ENCODE data around the gene NKX6-2. TPM values are rescaled to one million over a fixed set of nuclear protein-coding genes. Genes with fewer than 3 reads are reported as not detected.

The NKX6-2 gene
- total RNA-seq, 1 donor from 2014 or later, result 2.6 TPM

DNA sequence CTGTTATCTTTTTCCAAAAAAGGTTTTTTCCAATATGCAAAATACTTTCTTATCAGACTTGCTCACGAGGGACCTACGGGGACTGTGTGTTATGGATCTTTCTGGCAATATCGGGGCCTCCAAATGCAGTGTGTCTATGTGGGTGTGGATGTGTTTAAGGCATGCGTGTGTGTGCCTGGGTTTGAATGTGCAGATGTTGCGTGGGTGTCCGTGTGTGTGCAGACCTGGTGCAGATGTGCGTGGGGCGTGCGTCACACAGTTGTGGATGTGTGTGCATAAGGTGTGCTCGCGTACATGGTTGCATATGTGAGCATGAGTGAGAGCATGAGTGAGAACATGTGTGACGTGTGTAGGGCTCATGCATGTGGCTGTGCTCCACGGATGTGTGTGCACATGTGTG lies 19.7 kb downstream of the NKX6-2 start:
- no peaks in the 10 kb centered on the region for H3K36me3 ChIP-seq (ENCODE audit: control insufficient read depth, insufficient read depth, low read length)
- no peak for DNase-seq (ENCODE audit: low read depth)
- H3K27me3 ChIP-seq (ENCODE audit: control insufficient read depth, insufficient read depth, low read length), result no peaks in the 10 kb centered on the region
- H3K4me3 ChIP-seq (ENCODE audit: low read depth, low read length), result no peak overlapping the region
- TF ChIP-seq, protein P1, sequence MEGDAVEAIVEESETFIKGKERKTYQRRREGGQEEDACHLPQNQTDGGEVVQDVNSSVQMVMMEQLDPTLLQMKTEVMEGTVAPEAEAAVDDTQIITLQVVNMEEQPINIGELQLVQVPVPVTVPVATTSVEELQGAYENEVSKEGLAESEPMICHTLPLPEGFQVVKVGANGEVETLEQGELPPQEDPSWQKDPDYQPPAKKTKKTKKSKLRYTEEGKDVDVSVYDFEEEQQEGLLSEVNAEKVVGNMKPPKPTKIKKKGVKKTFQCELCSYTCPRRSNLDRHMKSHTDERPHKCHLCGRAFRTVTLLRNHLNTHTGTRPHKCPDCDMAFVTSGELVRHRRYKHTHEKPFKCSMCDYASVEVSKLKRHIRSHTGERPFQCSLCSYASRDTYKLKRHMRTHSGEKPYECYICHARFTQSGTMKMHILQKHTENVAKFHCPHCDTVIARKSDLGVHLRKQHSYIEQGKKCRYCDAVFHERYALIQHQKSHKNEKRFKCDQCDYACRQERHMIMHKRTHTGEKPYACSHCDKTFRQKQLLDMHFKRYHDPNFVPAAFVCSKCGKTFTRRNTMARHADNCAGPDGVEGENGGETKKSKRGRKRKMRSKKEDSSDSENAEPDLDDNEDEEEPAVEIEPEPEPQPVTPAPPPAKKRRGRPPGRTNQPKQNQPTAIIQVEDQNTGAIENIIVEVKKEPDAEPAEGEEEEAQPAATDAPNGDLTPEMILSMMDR (IDR thresholded peaks at IDR 0.05; ENCODE audit: insufficient read depth, low read length, poor library complexity, severe bottlenecking), result no peak

- DNase-seq (ENCODE audit: low read depth), result no peak
- Histone ChIP-seq H3K36me3 (ENCODE audit: control insufficient read depth, insufficient read depth, low read length) (no peaks in the 10 kb centered on the region), H3K27me3 (ENCODE audit: control insufficient read depth, insufficient read depth, low read length) (no peaks in the 10 kb centered on the region), H3K4me3 (ENCODE audit: low read depth, low read length) (no peak overlapping the region)
- TF ChIP-seq, protein P1 (IDR thresholded peaks at IDR 0.05; ENCODE audit: insufficient read depth, low read length, poor library complexity, severe bottlenecking), result no peak
Measured at GRCh38 chr10:132765435-132765834, 20.5 kb downstream of the NKX6-2 start.

GRCh38 chr10:132764108-132764507 lies 21.8 kb downstream of the NKX6-2 start:
- TF ChIP-seq, protein P1 (IDR thresholded peaks at IDR 0.05; ENCODE audit: insufficient read depth, low read length, poor library complexity, severe bottlenecking), result no peak
- no peaks in the 10 kb centered on the region for H3K27me3 ChIP-seq (ENCODE audit: control insufficient read depth, insufficient read depth, low read length)
- H3K4me3 ChIP-seq (ENCODE audit: low read depth, low read length), result no peak overlapping the region
- DNase-seq (ENCODE audit: low read depth), result no peak
- no peaks in the 10 kb centered on the region for H3K36me3 ChIP-seq (ENCODE audit: control insufficient read depth, insufficient read depth, low read length)

DNA sequence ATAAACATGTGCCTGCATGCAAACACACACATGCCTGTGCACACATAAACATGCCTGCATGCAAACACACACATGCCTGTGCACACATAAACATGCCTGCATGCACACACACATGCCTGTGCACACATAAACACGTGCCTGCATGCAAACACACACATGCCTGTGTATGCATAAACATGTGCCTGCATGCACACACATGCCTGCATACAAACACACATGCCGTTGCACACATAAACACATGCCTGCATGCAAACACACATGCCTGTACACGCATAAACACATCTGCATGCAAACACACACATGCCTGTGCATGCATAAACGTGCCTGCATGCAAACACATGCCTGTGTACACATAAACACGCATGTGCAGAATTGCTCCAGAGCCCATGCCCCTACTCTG lies 22.4 kb downstream of the NKX6-2 start:
- TF ChIP-seq, protein P1 (IDR thresholded peaks at IDR 0.05; ENCODE audit: insufficient read depth, low read length, poor library complexity, severe bottlenecking), result no peak
- no peak for DNase-seq (ENCODE audit: low read depth)
- Histone ChIP-seq H3K27me3 (ENCODE audit: control insufficient read depth, insufficient read depth, low read length) (no peaks in the 10 kb centered on the region), H3K36me3 (ENCODE audit: control insufficient read depth, insufficient read depth, low read length) (no peaks in the 10 kb centered on the region), H3K4me3 (ENCODE audit: low read depth, low read length) (no peak overlapping the region)

- no peaks in the 10 kb centered on the region for H3K36me3 ChIP-seq (ENCODE audit: control insufficient read depth, insufficient read depth, low read length)
- DNase-seq (ENCODE audit: low read depth), result no peak
- H3K4me3 ChIP-seq (ENCODE audit: low read depth, low read length), result no peak overlapping the region
- no peaks in the 10 kb centered on the region for H3K27me3 ChIP-seq (ENCODE audit: control insufficient read depth, insufficient read depth, low read length)
- TF ChIP-seq, protein P1 (IDR thresholded peaks at IDR 0.05; ENCODE audit: insufficient read depth, low read length, poor library complexity, severe bottlenecking), result no peak
Measured at GRCh38 chr10:132762267-132762666, 23.7 kb downstream of the NKX6-2 start.

GRCh38 chr10:132761395-132762060 lies 24.4 kb downstream of the NKX6-2 start:
- Histone ChIP-seq H3K4me3 (ENCODE audit: low read depth, low read length) (no peak overlapping the region), H3K36me3 (ENCODE audit: control insufficient read depth, insufficient read depth, low read length) (no peaks in the 10 kb centered on the region), H3K27me3 (ENCODE audit: control insufficient read depth, insufficient read depth, low read length) (no peaks in the 10 kb centered on the region)
- DNase-seq (ENCODE audit: low read depth), result no peak
- TF ChIP-seq, protein P1 (IDR thresholded peaks at IDR 0.05; ENCODE audit: insufficient read depth, low read length, poor library complexity, severe bottlenecking), result no peak

Measured in kidney epithelial cell (primary cell).